GM12891 (cell line): Measurements from ENCODE around the gene SAP130.
"Not testable (repeated sequence)": the region's sequence is repeated elsewhere in the genome, so short reads cannot be mapped to it uniquely, and the experiment has no call there.

Experiments used
- DNase-seq: peaks from one replicate; pipeline ENCODE4 v3.0.0; 2011; ENCODE audit warnings: low spot score; ENCODE audit not compliant: insufficient read length
- FAIRE-seq: peaks from 2 replicates; lab custom pipeline; 2011; peaks lifted over from hg19 to GRCh38; lab: Jason Lieb, UNC
- PAX5 ChIP-seq: IDR thresholded peaks from 2 replicates; pipeline ENCODE4 v1.6.1; 2011; ENCODE audit warnings: low read length, moderate library complexity, mild to moderate bottlenecking; ENCODE audit not compliant: insufficient read depth, severe bottlenecking
- POLR2A ChIP-seq: IDR thresholded peaks from 2 replicates; pipeline ENCODE4 v1.6.1; 2011; ENCODE audit warnings: low read depth, low read length, control low read depth
- POLR2AphosphoS5 ChIP-seq: IDR thresholded peaks from 2 replicates; pipeline ENCODE4 v1.6.1; 2011; ENCODE audit warnings: low read depth, low read length, control low read depth
- POU2F2 ChIP-seq: IDR thresholded peaks from 2 replicates; pipeline ENCODE4 v1.6.1; 2011; ENCODE audit warnings: low read depth, mild to moderate bottlenecking, control low read depth, low read length, moderate library complexity
- SPI1 ChIP-seq: IDR thresholded peaks from 2 replicates; pipeline ENCODE4 v1.6.1; 2011; ENCODE audit warnings: low read depth, low read length, control low read depth
- TAF1 ChIP-seq: IDR thresholded peaks from 2 replicates; pipeline ENCODE4 v1.6.1; 2011; ENCODE audit warnings: low read depth, low read length, control low read depth

SAP130 gene

GRCh38 chr2:127940641-127941040, 87.2 kb downstream of the SAP130 start:
- no peak for DNase-seq
- FAIRE-seq = no peak
- no peak for TF ChIP-seq POLR2AphosphoS5
- TF ChIP-seq POLR2A = no peak
- no peak for TF ChIP-seq TAF1
- no peak for TF ChIP-seq SPI1
- no peak for TF ChIP-seq POU2F2
- TF ChIP-seq PAX5 = no peak

GRCh38 chr2:127935337-127935736, 92.5 kb downstream of the SAP130 start:
- TF ChIP-seq TAF1 (no peak), PAX5 (no peak), SPI1 (no peak), POLR2A (no peak), POLR2AphosphoS5 (no peak), POU2F2 (no peak)
- no peak for FAIRE-seq
- no peak for DNase-seq

- FAIRE-seq = peak; percentile 52
- no peak for TF ChIP-seq PAX5
- TF ChIP-seq POLR2AphosphoS5 = no peak
- TF ChIP-seq POLR2A = no peak
- no peak for TF ChIP-seq SPI1
- no peak for TF ChIP-seq POU2F2
- no peak for TF ChIP-seq TAF1
- no peak for DNase-seq
These were observed 95.5 kb downstream of the SAP130 start for GRCh38 chr2:127932199-127932876.

- DNase-seq = no peak
- TF ChIP-seq POU2F2 (no peak), SPI1 (no peak), POLR2AphosphoS5 (no peak), TAF1 (no peak), POLR2A (no peak), PAX5 (no peak)
- FAIRE-seq = no peak
These were observed 98.4 kb downstream of the SAP130 start for GRCh38 chr2:127929449-127929848.

- no peak for TF ChIP-seq POLR2A
- no peak for TF ChIP-seq SPI1
- TF ChIP-seq PAX5 = no peak
- TF ChIP-seq TAF1 = no peak
- no peak for TF ChIP-seq POU2F2
- FAIRE-seq (no peak), DNase-seq (no peak)
These were observed 100.5 kb downstream of the SAP130 start for GRCh38 chr2:127927384-127927783.

GRCh38 chr2:127917916-127918315, 109.9 kb downstream of the SAP130 start:
- no peak for TF ChIP-seq POLR2A
- DNase-seq = no peak
- no peak for FAIRE-seq

GRCh38 chr2:127913808-127914457, 113.9 kb downstream of the SAP130 start:
- no peak for FAIRE-seq
- no peak for TF ChIP-seq TAF1
- no peak for TF ChIP-seq POU2F2
- TF ChIP-seq SPI1 = no peak
- TF ChIP-seq POLR2AphosphoS5 = no peak
- no peak for TF ChIP-seq PAX5
- TF ChIP-seq POLR2A = no peak
- no peak for DNase-seq

- no peak for FAIRE-seq
- no peak for TF ChIP-seq PAX5
- TF ChIP-seq TAF1 = no peak
- TF ChIP-seq SPI1 = no peak
- TF ChIP-seq POU2F2 = no peak
- no peak for TF ChIP-seq POLR2A
- no peak for TF ChIP-seq POLR2AphosphoS5
- DNase-seq = no peak
These were observed 116.1 kb downstream of the SAP130 start for GRCh38 chr2:127911737-127912136.

GRCh38 chr2:127910415-127910814, 117.4 kb downstream of the SAP130 start:
- FAIRE-seq (no peak), DNase-seq (no peak)
- no peak for TF ChIP-seq POU2F2
- TF ChIP-seq POLR2A = no peak
- no peak for TF ChIP-seq POLR2AphosphoS5
- no peak for TF ChIP-seq TAF1
- TF ChIP-seq PAX5 = no peak
- no peak for TF ChIP-seq SPI1

GRCh38 chr2:127909019-127909418, 118.8 kb downstream of the SAP130 start:
- FAIRE-seq = no peak
- no peak for DNase-seq
- TF ChIP-seq SPI1 (no peak), POU2F2 (no peak), POLR2AphosphoS5 (no peak), POLR2A (no peak), PAX5 (no peak), TAF1 (no peak)

GRCh38 chr2:127907733-127908400, 120.0 kb downstream of the SAP130 start:
- not testable (repeated sequence) for FAIRE-seq, DNase-seq
